Measurements from ENCODE around the gene FBXO4.

FBXO4 gene

GRCh38 chr5:41882765-41883164 lies 42.3 kb upstream of the FBXO4 start:
- no peak overlapping the region for H3K4ac ChIP-seq (ENCODE audit: low read depth, low read length)
- H4K5ac ChIP-seq (ENCODE audit: low read length), result no peak overlapping the region
- H4K8ac ChIP-seq (ENCODE audit: low read depth, low read length), result no peak overlapping the region
- no peak overlapping the region for H3K18ac ChIP-seq (ENCODE audit: low read length)
- no peaks in the 10 kb centered on the region for H3K27me3 ChIP-seq (ENCODE audit: insufficient read depth, low read length, poor library complexity)
- no peaks in the 10 kb centered on the region for H3K36me3 ChIP-seq (ENCODE audit: control insufficient read depth, insufficient read depth, low read length)
- H2BK15ac ChIP-seq (replicated peaks; ENCODE audit: low read depth), result no peak overlapping the region
- no peak overlapping the region for H3K4me3 ChIP-seq (ENCODE audit: low read length)
- no peaks in the 10 kb centered on the region for H3K79me1 ChIP-seq (ENCODE audit: low read length)
- no peak for DNase-seq
- H3K23ac ChIP-seq (ENCODE audit: low read length), result no peak overlapping the region
- H3K4me1 ChIP-seq (ENCODE audit: control insufficient read depth, low read depth, low read length), result no peaks in the 10 kb centered on the region
- H3K27ac ChIP-seq (ENCODE audit: low read depth, low read length), result no peak overlapping the region
- H2BK5ac ChIP-seq (ENCODE audit: low read length), result no peak overlapping the region
- H2AK5ac ChIP-seq (ENCODE audit: low read length), result no peak overlapping the region
- WGBS (ENCODE audit: extremely low coverage, insufficient coverage, low lambda C conversion rate), result no CpG with 5 or more reads among the region's 5 CpGs
- no peak overlapping the region for H3K56ac ChIP-seq (ENCODE audit: low read length)
- H3K4me2 ChIP-seq (ENCODE audit: low read length), result no peak overlapping the region
- no peaks in the 10 kb centered on the region for H3K79me2 ChIP-seq (ENCODE audit: control insufficient read depth, insufficient read depth, low read length)
- no peak overlapping the region for H2BK120ac ChIP-seq (ENCODE audit: low read depth, low read length)
- no peak overlapping the region for H3K9ac ChIP-seq (ENCODE audit: low read length)

DNA sequence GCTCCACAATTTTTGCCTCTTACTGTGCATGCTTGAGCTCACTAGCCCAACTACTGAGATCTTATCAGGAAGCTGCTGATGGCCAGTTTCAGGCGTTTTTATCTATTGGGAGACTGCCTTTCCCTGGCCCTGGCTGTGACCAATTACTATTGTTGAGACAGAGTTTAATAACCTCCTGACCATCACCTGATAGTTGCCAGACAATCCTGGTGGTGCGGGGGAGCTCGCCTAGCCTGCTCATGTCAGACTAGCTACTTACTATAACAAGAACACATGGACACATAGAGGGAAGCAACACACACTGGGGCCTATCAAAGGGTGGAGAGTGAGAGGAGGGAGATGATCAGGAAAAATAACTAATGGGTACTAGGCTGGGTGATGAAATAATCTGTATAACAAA lies 41.8 kb upstream of the FBXO4 start:
- no peak overlapping the region for H3K9ac ChIP-seq (ENCODE audit: low read length)
- H3K27ac ChIP-seq (ENCODE audit: low read depth, low read length), result no peak overlapping the region
- no peaks in the 10 kb centered on the region for H3K79me1 ChIP-seq (ENCODE audit: low read length)
- no peak overlapping the region for H2AK5ac ChIP-seq (ENCODE audit: low read length)
- no peak overlapping the region for H2BK15ac ChIP-seq (replicated peaks; ENCODE audit: low read depth)
- H4K8ac ChIP-seq (ENCODE audit: low read depth, low read length), result no peak overlapping the region
- no peak overlapping the region for H3K4me2 ChIP-seq (ENCODE audit: low read length)
- WGBS (ENCODE audit: extremely low coverage, insufficient coverage, low lambda C conversion rate), result no CpG with 5 or more reads among the region's 3 CpGs
- H3K4me1 ChIP-seq (ENCODE audit: control insufficient read depth, low read depth, low read length), result no peaks in the 10 kb centered on the region
- H2BK120ac ChIP-seq (ENCODE audit: low read depth, low read length), result no peak overlapping the region
- no peak overlapping the region for H3K56ac ChIP-seq (ENCODE audit: low read length)
- no peak overlapping the region for H3K18ac ChIP-seq (ENCODE audit: low read length)
- no peaks in the 10 kb centered on the region for H3K27me3 ChIP-seq (ENCODE audit: insufficient read depth, low read length, poor library complexity)
- H3K23ac ChIP-seq (ENCODE audit: low read length), result no peak overlapping the region
- no peak overlapping the region for H3K4ac ChIP-seq (ENCODE audit: low read depth, low read length)
- no peaks in the 10 kb centered on the region for H3K36me3 ChIP-seq (ENCODE audit: control insufficient read depth, insufficient read depth, low read length)
- DNase-seq, result no peak
- H3K79me2 ChIP-seq (ENCODE audit: control insufficient read depth, insufficient read depth, low read length), result no peaks in the 10 kb centered on the region
- no peak overlapping the region for H2BK5ac ChIP-seq (ENCODE audit: low read length)
- H3K4me3 ChIP-seq (ENCODE audit: low read length), result no peak overlapping the region
- H4K5ac ChIP-seq (ENCODE audit: low read length), result no peak overlapping the region

DNA sequence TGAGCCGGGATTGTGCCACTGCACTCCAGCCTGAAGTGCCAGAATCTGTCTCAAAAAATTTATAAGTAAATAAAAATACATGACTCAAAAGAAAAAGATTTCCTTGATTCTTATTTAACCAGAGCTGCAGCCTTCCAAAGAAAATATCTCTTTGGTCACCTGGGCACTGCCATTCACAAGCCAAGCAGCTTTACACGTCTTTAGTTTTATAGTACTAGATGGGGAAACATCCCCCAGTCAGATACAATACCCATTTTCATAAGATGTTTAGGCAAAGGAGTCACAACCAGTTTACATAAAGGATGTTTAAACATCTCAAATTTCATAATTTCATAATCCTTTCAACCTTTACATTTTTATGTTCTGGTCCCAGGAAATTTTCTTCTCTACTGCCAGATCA lies 41.1 kb upstream of the FBXO4 start:
- no peak overlapping the region for H2AK5ac ChIP-seq (ENCODE audit: low read length)
- no peaks in the 10 kb centered on the region for H3K4me1 ChIP-seq (ENCODE audit: control insufficient read depth, low read depth, low read length)
- DNase-seq, result no peak
- H3K18ac ChIP-seq (ENCODE audit: low read length), result no peak overlapping the region
- H2BK15ac ChIP-seq (replicated peaks; ENCODE audit: low read depth), result no peak overlapping the region
- H3K27ac ChIP-seq (ENCODE audit: low read depth, low read length), result no peak overlapping the region
- no peak overlapping the region for H3K4me3 ChIP-seq (ENCODE audit: low read length)
- no peak overlapping the region for H2BK120ac ChIP-seq (ENCODE audit: low read depth, low read length)
- no peaks in the 10 kb centered on the region for H3K79me2 ChIP-seq (ENCODE audit: control insufficient read depth, insufficient read depth, low read length)
- no peak overlapping the region for H3K23ac ChIP-seq (ENCODE audit: low read length)
- no peak overlapping the region for H3K56ac ChIP-seq (ENCODE audit: low read length)
- no peaks in the 10 kb centered on the region for H3K36me3 ChIP-seq (ENCODE audit: control insufficient read depth, insufficient read depth, low read length)
- no peaks in the 10 kb centered on the region for H3K27me3 ChIP-seq (ENCODE audit: insufficient read depth, low read length, poor library complexity)
- no peak overlapping the region for H3K4ac ChIP-seq (ENCODE audit: low read depth, low read length)
- H3K4me2 ChIP-seq (ENCODE audit: low read length), result no peak overlapping the region
- no CpG with 5 or more reads among the region's 2 CpGs for WGBS (ENCODE audit: extremely low coverage, insufficient coverage, low lambda C conversion rate)
- H2BK5ac ChIP-seq (ENCODE audit: low read length), result no peak overlapping the region
- no peaks in the 10 kb centered on the region for H3K79me1 ChIP-seq (ENCODE audit: low read length)
- H4K8ac ChIP-seq (ENCODE audit: low read depth, low read length), result no peak overlapping the region
- no peak overlapping the region for H4K5ac ChIP-seq (ENCODE audit: low read length)
- no peak overlapping the region for H3K9ac ChIP-seq (ENCODE audit: low read length)

DNA sequence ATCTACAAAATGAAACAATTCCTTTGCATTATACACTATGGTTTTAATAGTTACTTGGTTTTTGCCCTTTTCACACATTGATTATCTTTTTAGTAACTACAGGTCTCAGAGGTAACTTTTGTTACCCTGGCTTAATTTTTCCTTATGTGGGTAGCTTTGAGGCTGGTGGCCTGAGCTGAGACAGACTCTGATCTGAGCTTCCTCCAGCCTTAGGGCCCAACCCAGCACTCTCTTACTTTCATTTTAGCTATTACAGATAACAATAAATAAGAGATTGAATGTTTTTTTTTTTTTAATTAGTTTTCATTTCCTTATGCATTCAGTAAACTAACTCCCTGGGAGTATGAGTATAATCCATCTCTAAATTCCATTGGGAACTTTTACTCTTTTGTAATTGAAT lies 39.8 kb upstream of the FBXO4 start:
- Histone ChIP-seq H2BK5ac (ENCODE audit: low read length) (no peak overlapping the region), H3K4me1 (ENCODE audit: control insufficient read depth, low read depth, low read length) (no peaks in the 10 kb centered on the region), H3K36me3 (ENCODE audit: control insufficient read depth, insufficient read depth, low read length) (no peaks in the 10 kb centered on the region), H3K9ac (ENCODE audit: low read length) (no peak overlapping the region), H3K79me2 (ENCODE audit: control insufficient read depth, insufficient read depth, low read length) (no peaks in the 10 kb centered on the region), H3K23ac (ENCODE audit: low read length) (no peak overlapping the region), H3K18ac (ENCODE audit: low read length) (no peak overlapping the region), H3K4ac (ENCODE audit: low read depth, low read length) (no peak overlapping the region), H2BK120ac (ENCODE audit: low read depth, low read length) (no peak overlapping the region), H3K79me1 (ENCODE audit: low read length) (no peaks in the 10 kb centered on the region), H4K8ac (ENCODE audit: low read depth, low read length) (no peak overlapping the region), H3K27me3 (ENCODE audit: insufficient read depth, low read length, poor library complexity) (no peaks in the 10 kb centered on the region), H3K56ac (ENCODE audit: low read length) (no peak overlapping the region), H3K27ac (ENCODE audit: low read depth, low read length) (no peak overlapping the region), H4K5ac (ENCODE audit: low read length) (no peak overlapping the region), H3K4me3 (ENCODE audit: low read length) (no peak overlapping the region), H3K4me2 (ENCODE audit: low read length) (no peak overlapping the region), H2BK15ac (replicated peaks; ENCODE audit: low read depth) (no peak overlapping the region), H2AK5ac (ENCODE audit: low read length) (no peak overlapping the region)
- no peak for DNase-seq

GRCh38 chr5:41891066-41891707 lies 33.9 kb upstream of the FBXO4 start:
- H3K79me2 ChIP-seq (ENCODE audit: control insufficient read depth, insufficient read depth, low read length), result no peaks in the 10 kb centered on the region
- H3K27me3 ChIP-seq (ENCODE audit: insufficient read depth, low read length, poor library complexity), result no peaks in the 10 kb centered on the region
- no peak overlapping the region for H4K5ac ChIP-seq (ENCODE audit: low read length)
- H2BK120ac ChIP-seq (ENCODE audit: low read depth, low read length), result no peak overlapping the region
- no peak overlapping the region for H3K23ac ChIP-seq (ENCODE audit: low read length)
- H2BK5ac ChIP-seq (ENCODE audit: low read length), result no peak overlapping the region
- H3K36me3 ChIP-seq (ENCODE audit: control insufficient read depth, insufficient read depth, low read length), result no peaks in the 10 kb centered on the region
- DNase-seq, result no peak
- no peak overlapping the region for H3K4ac ChIP-seq (ENCODE audit: low read depth, low read length)
- no peak overlapping the region for H4K8ac ChIP-seq (ENCODE audit: low read depth, low read length)
- H3K27ac ChIP-seq (ENCODE audit: low read depth, low read length), result no peak overlapping the region
- no peak overlapping the region for H3K9ac ChIP-seq (ENCODE audit: low read length)
- H3K56ac ChIP-seq (ENCODE audit: low read length), result no peak overlapping the region
- H2BK15ac ChIP-seq (replicated peaks; ENCODE audit: low read depth), result no peak overlapping the region
- no peak overlapping the region for H3K18ac ChIP-seq (ENCODE audit: low read length)
- H2AK5ac ChIP-seq (ENCODE audit: low read length), result no peak overlapping the region
- no CpG with 5 or more reads among the region's 2 CpGs for WGBS (ENCODE audit: extremely low coverage, insufficient coverage, low lambda C conversion rate)
- H3K4me2 ChIP-seq (ENCODE audit: low read length), result no peak overlapping the region
- no peaks in the 10 kb centered on the region for H3K4me1 ChIP-seq (ENCODE audit: control insufficient read depth, low read depth, low read length)
- no peaks in the 10 kb centered on the region for H3K79me1 ChIP-seq (ENCODE audit: low read length)
- no peak overlapping the region for H3K4me3 ChIP-seq (ENCODE audit: low read length)

DNA sequence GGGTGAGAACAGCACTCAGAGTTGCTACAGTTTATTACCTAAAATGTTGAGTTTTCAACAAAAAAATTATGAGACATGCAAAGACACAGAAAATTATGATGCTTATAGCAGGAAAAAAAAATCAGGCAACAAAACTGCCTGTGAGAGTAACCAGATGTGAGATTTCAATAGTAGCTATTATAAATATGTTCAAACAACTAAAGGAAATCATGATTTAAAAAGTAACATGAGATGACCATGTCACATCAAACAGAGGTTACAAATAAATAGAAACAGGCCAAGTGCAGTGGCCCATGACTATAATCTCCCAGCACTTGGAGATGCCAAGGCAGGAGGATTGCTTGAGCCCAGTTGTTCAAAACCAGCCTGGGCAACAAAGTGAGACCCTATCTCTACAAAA lies 33.0 kb upstream of the FBXO4 start:
- no peak overlapping the region for H3K27ac ChIP-seq (ENCODE audit: low read depth, low read length)
- no peaks in the 10 kb centered on the region for H3K27me3 ChIP-seq (ENCODE audit: insufficient read depth, low read length, poor library complexity)

More for the DNA sequence above, 33.0 kb upstream of the FBXO4 start:
- H3K4me1 ChIP-seq (ENCODE audit: control insufficient read depth, low read depth, low read length), result no peaks in the 10 kb centered on the region
- H4K8ac ChIP-seq (ENCODE audit: low read depth, low read length), result no peak overlapping the region
- no peak overlapping the region for H3K23ac ChIP-seq (ENCODE audit: low read length)
- no peak overlapping the region for H3K56ac ChIP-seq (ENCODE audit: low read length)
- no peak overlapping the region for H3K4ac ChIP-seq (ENCODE audit: low read depth, low read length)
- H3K36me3 ChIP-seq (ENCODE audit: control insufficient read depth, insufficient read depth, low read length), result no peaks in the 10 kb centered on the region
- no peak overlapping the region for H3K18ac ChIP-seq (ENCODE audit: low read length)
- no peak overlapping the region for H2BK5ac ChIP-seq (ENCODE audit: low read length)
- H2BK15ac ChIP-seq (replicated peaks; ENCODE audit: low read depth), result no peak overlapping the region
- H2BK120ac ChIP-seq (ENCODE audit: low read depth, low read length), result no peak overlapping the region
- no peak overlapping the region for H3K4me2 ChIP-seq (ENCODE audit: low read length)
- H2AK5ac ChIP-seq (ENCODE audit: low read length), result no peak overlapping the region
- H3K79me1 ChIP-seq (ENCODE audit: low read length), result no peaks in the 10 kb centered on the region
- no peak overlapping the region for H3K9ac ChIP-seq (ENCODE audit: low read length)
- H3K79me2 ChIP-seq (ENCODE audit: control insufficient read depth, insufficient read depth, low read length), result no peaks in the 10 kb centered on the region
- H4K5ac ChIP-seq (ENCODE audit: low read length), result no peak overlapping the region
- DNase-seq, result no peak
- no peak overlapping the region for H3K4me3 ChIP-seq (ENCODE audit: low read length)
